SIG-M5 treated with dmso at 0.1 percent for 504 hours (cell line): ENCODE measurements around the gene MSMB.
A peak's percentile ranks its signal among the peaks of the same experiment; 100 is the strongest.

ENCODE experiments used
- DNase-seq: peaks from one replicate; lab custom pipeline; 2025; ENCODE audit not compliant: unreplicated experiment; lab: John Stamatoyannopoulos, UW

Gene MSMB

DNA sequence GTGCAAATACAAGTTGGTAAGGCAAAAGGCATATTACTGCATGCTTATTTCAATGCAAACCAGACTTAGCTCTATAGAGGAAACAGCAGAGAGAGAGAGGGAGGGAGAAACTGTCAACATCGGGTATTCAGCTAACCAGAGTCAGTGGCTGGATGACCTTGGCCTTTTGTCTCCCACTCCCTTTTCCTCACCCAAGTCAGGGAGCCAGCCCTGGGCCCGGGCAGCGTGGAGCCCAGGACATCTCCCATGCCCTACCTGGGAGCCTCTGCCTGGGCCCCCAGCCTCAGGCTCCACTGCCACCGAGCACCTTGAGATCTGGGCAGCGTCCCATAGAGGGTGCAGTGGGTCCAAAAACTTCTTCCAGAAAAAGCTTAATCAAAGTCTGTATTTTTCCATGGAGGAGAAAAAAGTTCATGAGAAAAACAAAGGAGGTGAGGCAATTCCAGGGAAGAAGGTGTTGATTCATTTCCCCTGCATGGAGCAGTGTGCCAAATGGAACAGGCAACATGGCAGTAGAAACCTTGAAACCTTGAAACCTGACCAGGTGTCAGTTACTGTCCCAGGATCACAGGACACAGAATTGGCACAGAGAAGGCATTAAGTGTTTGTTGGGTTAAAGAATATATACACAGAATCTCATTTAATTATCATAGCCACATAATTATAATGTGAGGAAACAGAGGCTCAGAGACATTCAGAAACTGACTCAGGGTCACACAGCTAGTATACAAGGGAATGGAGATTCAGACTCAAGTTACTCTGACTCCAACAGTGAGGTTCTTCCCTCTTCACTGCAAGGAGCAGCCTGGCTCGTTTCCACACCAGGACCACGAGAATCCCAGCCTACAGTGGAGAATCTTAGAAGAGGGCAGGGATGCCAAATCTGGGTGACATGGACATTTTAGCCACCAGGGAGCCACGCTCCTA lies 9.9 kb downstream of the MSMB start:
- DNase-seq: no peak

DNA sequence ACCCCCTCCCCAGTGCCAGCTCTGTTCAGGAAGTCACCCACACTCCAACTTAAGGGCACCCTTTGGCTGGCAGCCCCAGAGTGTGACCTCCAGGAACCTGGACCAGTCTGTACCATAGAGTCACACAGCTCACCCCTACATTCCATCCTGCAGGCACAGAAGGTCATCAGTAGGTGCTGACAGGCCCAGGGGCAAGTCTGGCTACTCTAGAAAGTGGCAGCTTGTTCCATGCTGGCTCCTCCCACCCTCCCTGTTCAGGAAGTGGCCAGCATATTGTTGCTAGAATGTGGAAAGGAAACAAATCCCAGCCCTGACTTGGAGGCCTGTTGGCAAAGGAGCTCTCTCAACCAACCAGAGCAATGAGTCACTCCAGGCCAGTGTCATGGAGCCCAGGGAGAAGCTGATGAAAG lies 12.5 kb downstream of the MSMB start:
- DNase-seq: no peak

DNA sequence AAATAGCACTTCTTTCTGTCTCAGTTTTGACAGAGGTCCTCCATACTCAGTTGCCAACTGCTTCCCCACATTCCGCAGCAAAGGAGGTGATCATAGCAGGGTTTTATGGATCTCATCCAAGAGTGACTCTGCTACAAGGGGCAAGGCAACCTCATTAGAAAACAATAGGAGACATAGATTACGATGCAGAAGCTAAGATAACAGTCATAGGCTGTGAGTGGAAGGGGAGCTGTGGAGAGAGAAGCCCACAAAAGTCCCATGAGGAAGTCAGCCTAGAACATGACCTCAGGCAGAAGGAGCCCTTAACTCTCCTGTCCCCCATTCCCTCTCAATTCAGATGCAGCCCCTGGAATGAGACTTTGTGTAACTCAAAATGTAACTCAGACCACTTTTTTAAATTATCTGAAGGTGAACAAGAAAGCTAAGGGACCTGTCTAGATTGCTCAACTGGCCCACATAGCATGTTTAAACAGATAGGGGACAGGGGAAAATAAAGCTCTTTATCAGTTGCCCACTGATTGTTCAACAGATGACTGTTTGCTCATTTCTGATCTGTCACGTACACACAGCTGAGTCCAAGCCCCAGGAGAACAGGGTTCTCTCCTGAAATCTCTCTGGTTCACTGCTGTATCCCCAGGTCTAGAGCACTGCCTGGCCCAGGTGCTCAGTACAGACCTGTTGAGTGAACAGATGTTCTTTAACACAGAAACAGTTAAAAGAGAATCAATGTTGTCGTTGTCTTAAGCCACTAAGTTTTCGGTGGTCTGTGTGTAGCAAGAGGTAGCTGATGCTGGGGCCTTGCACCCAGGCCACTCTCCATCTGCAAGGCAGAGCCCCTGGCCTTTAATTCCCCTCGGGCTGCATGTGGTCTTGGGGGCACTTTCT lies 14.2 kb downstream of the MSMB start:
- no peak for DNase-seq

DNA sequence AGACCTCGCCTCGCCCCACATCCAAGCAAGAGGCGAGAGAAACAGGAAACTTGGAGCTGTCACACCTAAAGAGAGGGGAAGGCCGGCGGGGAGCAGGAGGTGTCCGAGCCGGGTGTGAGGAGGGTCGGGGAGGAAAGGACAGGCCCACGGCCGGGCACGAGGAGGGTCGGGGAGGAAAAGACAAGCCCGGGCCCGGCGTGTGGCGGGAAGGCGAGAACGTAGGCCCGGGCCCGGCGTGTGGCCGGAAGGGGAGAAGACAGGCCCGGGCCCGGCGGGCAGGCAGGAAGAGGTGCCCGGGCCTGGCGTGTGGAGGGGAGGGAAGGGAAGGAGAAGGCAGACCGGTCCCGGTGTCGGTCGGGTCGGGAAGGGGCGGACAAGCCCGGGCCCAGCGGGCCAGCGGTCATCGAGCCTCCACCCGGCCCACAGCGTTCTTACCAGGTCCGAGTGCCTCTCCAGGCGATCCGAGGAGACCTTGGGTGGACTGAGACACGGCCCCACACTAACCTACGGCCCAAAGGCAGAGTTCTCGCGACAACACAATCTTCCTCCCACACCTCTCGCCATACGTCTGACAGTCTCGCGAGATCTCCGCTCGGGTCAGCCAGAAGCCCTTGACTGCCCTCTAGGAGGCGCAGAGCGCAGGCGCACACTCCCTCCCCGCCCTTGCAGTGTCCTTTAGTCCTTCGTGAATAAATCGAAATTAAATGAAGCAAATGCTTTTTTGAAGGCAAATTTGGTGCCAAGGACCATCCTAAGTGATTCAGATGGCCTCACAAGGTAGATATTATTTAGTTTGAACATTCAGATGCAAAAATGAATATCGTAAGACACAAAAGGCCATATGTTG lies 15.8 kb downstream of the MSMB start, which contains the start of gene NCOA4:
NCOA4 (minus strand) TSS at position 533 of the 847 bp plus-strand sequence. CDS start 13,943 bp downstream, outside the sequence.
- peak; percentile 98 for DNase-seq

DNA sequence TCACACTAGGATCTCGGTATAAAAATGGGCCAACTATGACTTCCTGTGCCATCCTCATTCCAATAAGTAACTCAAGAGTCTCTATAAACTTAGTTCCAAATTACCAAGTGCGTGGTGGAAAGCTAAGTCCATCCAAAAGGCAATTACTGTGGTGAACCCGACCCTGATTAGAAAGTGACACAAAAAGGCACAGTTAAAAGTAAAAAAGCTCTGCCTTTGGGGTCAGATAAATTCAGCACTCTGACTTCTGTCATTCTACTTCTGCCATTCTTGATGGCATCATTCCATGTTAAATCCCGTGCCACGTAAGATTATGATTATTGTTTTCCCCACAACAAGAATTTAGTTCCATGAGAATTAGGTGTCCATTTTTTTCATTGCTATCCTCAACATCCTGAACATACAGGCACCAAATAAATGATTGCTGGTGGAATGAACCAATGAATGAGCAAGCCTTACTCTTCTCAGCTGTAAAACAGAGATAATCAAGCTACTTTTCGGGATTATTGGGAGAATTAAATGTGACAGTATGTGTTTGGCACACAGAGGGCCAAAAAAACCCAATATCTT lies 16.5 kb downstream of the MSMB start:
- no peak for DNase-seq

DNA sequence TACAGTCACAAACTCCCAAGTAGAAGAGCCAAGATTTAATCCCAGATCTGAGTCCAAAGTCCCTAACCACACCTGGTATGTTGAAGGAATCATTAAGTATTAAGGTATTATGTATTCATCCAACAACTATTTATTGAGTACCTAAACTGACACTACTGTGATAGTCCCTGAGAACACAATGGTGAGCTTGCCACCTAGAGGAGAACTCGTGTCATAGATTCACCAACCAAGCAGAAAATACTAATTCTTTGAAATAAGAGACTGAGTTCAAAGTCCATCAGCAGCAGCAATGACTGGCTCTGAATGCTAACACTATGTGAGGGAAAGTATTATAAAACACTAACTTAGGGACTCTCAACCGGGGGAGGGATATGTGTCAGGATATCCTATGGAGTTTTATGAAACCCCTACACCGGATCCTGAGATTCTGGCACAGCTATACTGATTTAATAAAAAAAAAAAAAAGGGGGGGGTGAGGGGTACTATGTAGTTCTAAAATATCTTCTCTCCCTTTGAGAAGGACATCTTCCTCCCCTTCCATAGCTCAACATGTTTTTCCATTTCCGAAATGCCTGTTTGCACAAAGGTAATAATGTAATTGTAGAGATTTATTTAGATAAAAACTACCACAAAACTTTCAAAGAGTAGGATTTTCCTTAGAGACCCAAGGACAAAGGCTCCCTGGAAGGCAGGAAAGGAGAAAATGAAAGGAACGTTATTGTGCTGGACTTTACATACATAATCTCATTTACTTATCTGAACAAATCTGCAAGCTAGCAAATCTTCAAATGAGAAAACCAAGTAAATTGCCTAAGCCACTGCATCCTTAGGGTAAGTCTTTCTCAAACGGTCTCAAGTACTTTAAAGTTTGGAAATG lies 17.2 kb downstream of the MSMB start:
- DNase-seq: peak; percentile 79

DNA sequence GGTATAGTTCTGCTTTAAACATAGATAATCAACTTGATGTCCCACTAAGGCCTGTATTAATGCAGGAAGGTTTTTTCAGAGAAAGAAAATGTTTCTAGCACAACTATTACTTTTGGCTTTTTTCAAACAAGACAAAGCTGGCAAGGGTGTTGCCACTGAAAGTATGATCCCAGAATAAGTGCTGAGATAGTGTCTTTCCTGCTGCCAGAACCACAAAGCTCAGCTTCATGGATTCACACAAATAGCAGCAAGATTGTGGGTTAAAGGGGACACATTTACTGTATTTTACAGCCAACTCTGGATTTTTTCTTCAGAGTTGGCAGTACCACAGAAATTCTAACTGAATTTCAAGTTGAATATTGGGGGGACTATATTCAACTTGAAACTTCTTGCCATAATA lies 20.0 kb downstream of the MSMB start:
- DNase-seq: no peak

DNA sequence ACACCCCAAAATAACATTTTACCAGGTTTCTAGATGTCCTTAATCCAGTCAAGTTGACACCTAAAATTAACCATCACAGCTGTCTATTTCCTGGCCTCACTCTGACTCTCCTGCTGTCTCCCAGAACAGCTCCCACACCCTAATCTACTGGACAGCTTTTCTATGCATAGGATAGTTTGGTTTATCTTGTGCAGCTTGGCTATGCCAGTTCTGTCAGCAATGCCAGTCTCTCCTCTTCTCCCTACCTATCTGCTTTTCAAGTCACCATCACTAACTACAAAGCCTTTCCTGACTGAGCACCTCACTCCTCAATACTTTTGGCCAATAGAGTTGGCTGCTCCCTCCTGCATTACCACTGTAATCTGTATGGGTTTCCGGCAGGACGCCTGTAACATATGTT lies 20.7 kb downstream of the MSMB start:
- no peak for DNase-seq

DNA sequence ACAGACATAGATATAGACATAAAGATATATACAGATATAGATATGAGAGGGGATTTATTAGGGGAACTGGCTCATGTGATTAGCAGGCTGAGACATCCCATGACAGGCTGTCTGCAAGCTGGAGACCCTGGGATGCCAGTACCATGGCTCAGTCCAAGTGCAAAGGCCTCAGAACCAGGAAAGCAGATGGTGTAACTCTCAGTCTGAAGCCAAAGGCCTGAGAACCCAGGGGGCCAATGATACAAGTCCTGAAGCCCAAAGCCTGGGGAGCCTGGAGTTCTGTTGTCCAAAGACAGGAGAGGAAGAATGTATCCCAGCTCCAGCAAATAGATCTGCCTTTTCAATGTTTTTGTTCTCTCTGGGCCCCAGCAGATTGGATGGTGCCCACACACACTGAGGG lies 21.1 kb downstream of the MSMB start:
- no peak for DNase-seq

DNA sequence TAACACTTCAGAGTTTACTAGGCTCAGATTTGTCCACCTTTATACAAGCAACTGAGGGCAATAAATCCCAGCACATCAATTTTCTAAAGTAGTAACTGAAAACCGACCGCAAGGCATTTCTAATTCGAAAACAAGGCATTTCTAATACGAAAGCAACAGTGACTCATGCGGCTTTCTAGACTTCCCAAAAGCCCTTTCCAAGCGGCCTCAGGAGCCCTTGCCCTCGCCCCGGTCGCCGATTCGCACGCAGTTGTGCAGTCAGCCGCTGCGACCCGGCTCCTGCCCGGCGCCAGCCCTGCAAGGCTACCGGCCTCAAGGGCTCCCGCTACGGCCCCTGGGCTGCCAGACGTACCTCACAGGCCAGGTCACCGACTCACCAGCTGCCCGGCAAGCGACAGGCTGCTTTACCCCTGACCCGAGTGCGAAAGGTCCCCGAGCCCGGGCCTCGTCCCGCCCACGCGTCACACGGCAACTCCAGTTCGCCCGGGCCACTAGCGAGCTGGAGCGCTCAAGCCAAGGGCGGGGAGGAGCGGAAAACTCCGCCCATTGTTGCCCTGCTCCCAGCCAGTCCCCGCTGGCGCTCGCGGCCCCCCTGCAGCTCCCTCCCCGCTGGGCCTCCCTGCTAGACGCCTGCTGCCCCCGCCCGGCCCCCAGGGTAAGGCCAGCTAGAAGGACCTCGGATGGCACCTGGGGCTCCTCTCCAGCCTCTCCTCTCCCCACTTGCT lies 22.9 kb downstream of the MSMB start:
- peak; percentile 89 for DNase-seq

DNA sequence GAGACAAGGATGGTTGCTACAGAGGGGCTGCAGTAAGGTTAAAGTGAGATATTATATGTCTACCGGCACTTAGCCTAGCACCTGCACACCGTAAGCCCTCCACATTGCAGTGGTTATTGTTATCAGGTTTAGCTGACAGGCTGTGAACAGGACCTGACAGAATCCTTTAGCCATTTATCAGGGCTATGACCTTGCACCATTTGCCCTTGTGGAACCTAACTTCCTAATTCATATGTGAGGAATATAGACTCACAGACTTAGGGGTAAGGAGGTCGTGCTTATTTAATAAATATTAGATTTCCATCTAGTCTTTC lies 25.8 kb downstream of the MSMB start:
- no peak for DNase-seq

DNA sequence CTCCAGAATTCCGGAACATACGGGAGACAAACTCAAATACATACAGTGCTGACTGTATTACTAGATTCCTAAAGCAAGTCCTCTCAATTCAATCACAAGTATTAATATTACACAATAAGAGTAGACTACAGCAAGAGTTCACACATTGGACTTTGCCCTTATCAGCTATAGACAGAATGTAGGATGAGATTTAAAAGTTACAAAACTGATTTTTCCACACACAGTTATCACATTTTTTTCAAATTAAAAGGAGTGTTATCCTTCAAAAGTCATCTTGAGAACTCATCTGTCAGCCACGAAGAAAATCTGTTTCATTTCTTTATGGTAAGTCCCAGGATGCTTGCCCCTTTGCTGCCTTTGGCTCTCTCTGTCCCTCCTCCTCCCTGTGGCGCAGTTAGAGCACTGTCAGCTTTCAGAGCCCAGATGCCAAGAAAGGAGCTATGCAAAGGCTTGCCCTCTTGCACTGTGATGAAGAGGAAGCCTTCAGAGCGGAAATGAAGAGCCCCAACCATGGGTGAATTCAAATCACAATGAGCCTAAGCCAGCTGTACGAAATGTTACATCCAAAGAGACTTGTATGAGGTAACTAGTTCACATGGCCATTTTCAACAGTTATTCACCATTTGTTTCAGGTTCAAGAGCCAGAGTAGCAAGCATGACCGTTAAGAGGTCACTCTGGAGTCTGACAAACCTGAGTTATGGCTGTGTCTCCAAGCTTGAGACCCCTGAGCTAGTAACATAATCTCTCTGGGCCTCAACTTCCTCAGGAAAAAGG lies 26.3 kb downstream of the MSMB start:
- DNase-seq: peak; percentile 83

DNA sequence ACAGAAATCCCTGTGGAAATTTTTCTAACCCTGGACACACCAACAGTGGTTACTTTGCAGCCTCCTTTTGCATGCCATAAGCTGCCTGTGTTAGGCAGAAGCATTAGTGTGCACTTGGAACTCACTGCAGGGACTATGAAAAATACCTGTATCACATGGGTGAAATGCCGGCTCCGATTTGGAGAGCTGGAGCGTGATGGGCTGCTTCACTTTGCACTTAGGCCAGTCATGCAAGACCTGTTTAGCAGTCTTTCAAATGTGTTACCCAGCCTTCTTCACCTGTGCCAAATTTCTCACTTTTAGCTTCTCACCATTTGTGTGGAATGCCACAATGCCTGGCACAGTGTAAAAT lies 26.9 kb downstream of the MSMB start:
- DNase-seq: no peak

DNA sequence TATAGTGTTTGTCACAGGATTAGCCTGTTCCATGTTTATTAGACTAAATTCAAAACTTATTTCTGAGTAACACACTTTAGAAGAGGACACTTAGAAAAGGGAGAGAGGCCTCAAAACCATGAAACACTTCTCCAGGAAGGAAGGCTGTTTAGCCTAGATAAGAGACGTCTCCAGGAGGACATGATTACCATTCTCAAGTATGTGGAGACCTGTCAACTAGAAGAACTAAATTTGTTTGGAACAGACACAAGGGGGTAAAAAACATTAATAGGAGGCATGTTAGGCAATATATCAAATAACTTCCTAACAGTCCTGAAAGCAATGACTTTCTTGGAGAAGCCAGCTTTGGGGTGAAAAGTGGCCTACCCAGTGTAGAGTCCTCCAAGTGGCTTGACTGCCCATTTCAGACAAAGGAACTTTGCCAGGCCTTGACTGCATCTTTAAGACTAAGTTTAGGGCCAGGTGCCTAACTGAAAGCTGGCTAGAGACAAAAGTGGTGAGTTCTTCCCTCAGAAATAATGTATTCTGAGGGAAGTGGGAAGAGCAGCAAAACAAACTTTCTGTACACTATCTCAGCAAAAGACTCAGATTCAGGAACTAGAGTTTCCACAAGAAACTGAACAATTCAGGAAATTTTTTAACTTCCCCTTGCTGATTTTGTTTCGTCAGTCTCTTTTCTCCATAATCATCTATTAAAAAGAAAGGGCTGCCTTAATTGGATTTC lies 27.5 kb downstream of the MSMB start:
- no peak for DNase-seq

DNA sequence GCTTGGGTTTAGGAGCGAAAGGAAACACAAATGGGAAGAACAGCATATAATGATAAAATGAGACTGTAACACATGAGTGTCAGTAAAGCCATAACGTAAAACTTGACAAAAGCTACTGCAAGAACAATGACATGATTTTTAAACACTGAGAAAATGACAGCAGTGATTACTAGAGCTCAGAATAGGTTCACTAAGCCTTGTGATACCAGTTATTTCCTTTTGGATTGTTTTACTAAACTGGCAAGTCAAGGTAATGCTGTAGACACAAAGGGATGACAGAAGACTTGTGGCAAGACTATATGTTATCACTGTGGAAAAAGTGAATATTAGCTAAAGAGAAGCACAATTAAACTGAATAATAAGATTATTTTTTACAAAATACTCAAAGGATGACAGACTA lies 28.3 kb downstream of the MSMB start:
- DNase-seq: no peak

DNA sequence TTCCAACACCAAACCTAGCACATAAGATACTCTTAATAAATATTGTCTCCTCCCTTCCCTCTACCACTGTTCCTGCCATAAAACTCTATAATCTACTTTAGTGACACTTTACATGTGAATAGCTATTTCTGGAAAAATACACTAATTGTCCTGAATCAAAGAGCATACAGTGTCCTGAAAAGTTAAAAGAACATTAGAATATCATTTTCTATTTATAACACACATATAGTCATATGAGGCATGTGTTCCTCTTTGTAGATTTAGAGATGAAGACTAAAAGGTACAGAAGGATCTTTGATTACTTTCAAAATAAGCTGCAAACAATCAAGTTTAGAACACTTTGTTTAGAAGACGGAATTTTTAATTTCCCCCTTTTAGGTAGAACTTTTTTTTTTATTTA lies 29.3 kb downstream of the MSMB start:
- no peak for DNase-seq

DNA sequence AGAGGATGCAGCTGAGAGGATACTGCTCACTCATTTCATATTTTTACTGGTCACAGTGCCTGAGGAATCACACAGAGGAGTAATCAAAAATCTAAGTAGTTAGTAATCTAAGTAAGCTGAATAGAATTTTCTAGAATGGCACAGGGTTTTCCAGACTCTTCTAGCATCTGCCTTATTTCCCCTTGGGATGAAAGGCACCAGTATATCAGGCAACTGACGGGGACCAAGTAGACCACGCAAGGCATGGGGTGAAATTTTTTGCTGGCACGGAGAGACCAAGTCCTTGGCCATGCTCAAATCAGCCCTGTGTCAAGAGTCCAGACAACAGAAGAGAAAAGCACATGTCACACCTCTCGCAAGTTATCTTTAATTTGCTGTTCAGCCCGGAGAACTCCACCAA lies 29.9 kb downstream of the MSMB start:
- no peak for DNase-seq
